Smooth muscle cell (in vitro differentiated cells): ENCODE results near the gene CETN1. TPM values are rescaled to one million over a fixed set of nuclear protein-coding genes. Genes with fewer than 3 reads are reported as not detected.

ENCODE experiments used
- DNase-seq: peaks from one replicate; lab custom pipeline; 2025; ENCODE audit not compliant: unreplicated experiment; lab: John Stamatoyannopoulos, UW
- H2AFZ ChIP-seq: fragments of 200-600 bp; sonication (generic); 2 replicates; pipeline ENCODE4 v1.6.0; 2016; ENCODE audit warnings: antibody characterized with exemption, low read depth, mild to moderate bottlenecking
- H3F3A ChIP-seq: fragments of 200-600 bp; sonication (generic); 2 replicates; pipeline ENCODE4 v1.6.0; 2017; ENCODE audit warnings: antibody characterized with exemption, low read depth
- H3K27ac ChIP-seq: fragments of 200-600 bp; sonication (generic); 2 replicates; pipeline ENCODE4 v1.5.1; 2016; ENCODE audit warnings: low read depth, mild to moderate bottlenecking
- H3K27me3 ChIP-seq: fragments of 200-600 bp; sonication (generic); 2 replicates; pipeline ENCODE4 v1.6.1; 2016; ENCODE audit warnings: low read depth, mild to moderate bottlenecking
- H3K36me3 ChIP-seq: fragments of 200-600 bp; sonication (generic); 2 replicates; pipeline ENCODE4 v1.5.1; 2016; ENCODE audit warnings: low read depth
- H3K4me1 ChIP-seq: fragments of 200-600 bp; sonication (generic); 2 replicates; pipeline ENCODE4 v1.5.1; 2016; ENCODE audit warnings: low read depth
- H3K4me2 ChIP-seq: fragments of 200-600 bp; sonication (generic); 2 replicates; pipeline ENCODE4 v1.6.0; 2016; ENCODE audit warnings: mild to moderate bottlenecking
- H3K4me3 ChIP-seq: fragments of 200-600 bp; sonication (generic); 2 replicates; pipeline ENCODE4 v1.5.1; 2016; ENCODE audit warnings: mild to moderate bottlenecking
- H3K79me2 ChIP-seq: fragments of 200-600 bp; sonication (generic); 2 replicates; pipeline ENCODE4 v1.6.0; 2016; ENCODE audit warnings: low read depth, mild to moderate bottlenecking
- H3K9ac ChIP-seq: fragments of 200-600 bp; sonication (generic); 2 replicates; pipeline ENCODE4 v1.6.0; 2016; ENCODE audit warnings: low read depth
- H3K9me3 ChIP-seq: fragments of 200-600 bp; sonication (generic); replicated peaks from 2 replicates; pipeline ENCODE4 v1.5.1; 2016; ENCODE audit warnings: low read depth
- H4K20me1 ChIP-seq: fragments of 200-600 bp; sonication (generic); 2 replicates; pipeline ENCODE4 v1.6.0; 2016; ENCODE audit warnings: low read depth
- CTCF ChIP-seq: fragments of 200-600 bp; sonication (generic); IDR thresholded peaks from 2 replicates; pipeline ENCODE4 v1.5.1; 2017; ENCODE audit warnings: borderline replicate concordance, mild to moderate bottlenecking, antibody characterized with exemption; ENCODE audit not compliant: insufficient read depth, poor library complexity, severe bottlenecking
- WGBS: methylation state at CpG from one replicate; pipeline ENCODE4 v1.1.7; 2016; ENCODE audit warnings: low lambda C conversion rate; 5-methylcytosine and 5-hydroxymethylcytosine counted together
- polyA plus RNA-seq: library from polyadenylated mRNA; unstranded; fragments of >200 nt; fragmentation: Nextera tagmentation; extraction: Ambion mirVana; gene quantifications from 2 replicates; pipeline ENCODE4 v1.2.1, GENCODE V29; 2016
- total RNA-seq: library from RNA; depleted of rRNA; stranded (reverse); fragments of >200 nt; gene quantifications from 2 replicates; pipeline ENCODE4 v1.2.3, GENCODE V29; 2014

Gene CETN1
- total and polyA plus RNA-seq, 2 experiments from 2014 or later, result not detected

GRCh38 chr18:577643-578375 is 2.4 kb upstream of the CETN1 start:
- no peaks in the 10 kb centered on the region for H4K20me1 ChIP-seq
- no peak overlapping the region for H3K9ac ChIP-seq
- DNase-seq, result no peak
- H3F3A ChIP-seq, result no peaks in the 10 kb centered on the region
- no peak overlapping the region for H3K27ac ChIP-seq
- no peak overlapping the region for H3K4me3 ChIP-seq
- no peaks in the 10 kb centered on the region for H3K79me2 ChIP-seq
- no peak overlapping the region for H2AFZ ChIP-seq
- H3K9me3 ChIP-seq, result no peaks in the 10 kb centered on the region
- no peaks in the 10 kb centered on the region for H3K36me3 ChIP-seq
- H3K4me1 ChIP-seq, result peaks cover 27% of the 10 kb centered on the region
- no peaks in the 10 kb centered on the region for H3K27me3 ChIP-seq
- WGBS, result 74% methylated on average over 4 of the region's 4 CpGs
- no peak for TF ChIP-seq CTCF
- H3K4me2 ChIP-seq, result no peak overlapping the region

- Histone ChIP-seq H4K20me1 (no peaks in the 10 kb centered on the region), H3K27ac (no peak overlapping the region), H3K4me3 (no peak overlapping the region), H3F3A (no peaks in the 10 kb centered on the region), H3K9me3 (no peaks in the 10 kb centered on the region), H3K9ac (no peak overlapping the region), H3K79me2 (no peaks in the 10 kb centered on the region), H3K4me2 (no peak overlapping the region), H3K4me1 (peaks cover 14% of the 10 kb centered on the region), H3K36me3 (no peaks in the 10 kb centered on the region), H3K27me3 (no peaks in the 10 kb centered on the region), H2AFZ (no peak overlapping the region)
- TF ChIP-seq CTCF, result no peak
- DNase-seq, result no peak
- 93% methylated on average over 1 of the region's 1 CpG for whole genome bisulfite sequencing
Measured at GRCh38 chr18:579238-579637, 942 bp upstream of the CETN1 start.

- Histone ChIP-seq H3K4me1 (no peaks in the 10 kb centered on the region), H3K36me3 (no peaks in the 10 kb centered on the region), H3K9ac (no peak overlapping the region), H3K27ac (no peak overlapping the region), H3K4me2 (no peak overlapping the region), H3K79me2 (no peaks in the 10 kb centered on the region), H4K20me1 (no peaks in the 10 kb centered on the region), H3K27me3 (no peaks in the 10 kb centered on the region), H3K4me3 (no peak overlapping the region), H3F3A (no peaks in the 10 kb centered on the region), H2AFZ (no peak overlapping the region), H3K9me3 (no peaks in the 10 kb centered on the region)
- TF ChIP-seq CTCF, result no peak
- WGBS, result 94% methylated on average over 3 of the region's 3 CpGs
- DNase-seq, result no peak
Measured at GRCh38 chr18:581096-581495, 916 bp downstream of the CETN1 start.

GRCh38 chr18:582465-582864 is 2.3 kb downstream of the CETN1 start:
- Histone ChIP-seq H3K27me3 (no peaks in the 10 kb centered on the region), H3K9me3 (no peaks in the 10 kb centered on the region), H3K9ac (no peak overlapping the region), H3F3A (no peaks in the 10 kb centered on the region), H3K79me2 (no peaks in the 10 kb centered on the region), H2AFZ (no peak overlapping the region), H3K27ac (no peak overlapping the region), H4K20me1 (no peaks in the 10 kb centered on the region), H3K36me3 (no peaks in the 10 kb centered on the region), H3K4me2 (no peak overlapping the region), H3K4me1 (no peaks in the 10 kb centered on the region), H3K4me3 (no peak overlapping the region)
- 96% methylated on average over 3 of the region's 3 CpGs for WGBS
- TF ChIP-seq CTCF, result no peak
- no peak for DNase-seq
